HG03378 (cell line): Measurements from ENCODE around the gene SORCS2.

Source experiments
- ATAC-seq: cut with Tn5 transposase; IDR thresholded peaks from one replicate; pipeline ENCODE4 v1.9.1; 2021; ENCODE audit warnings: mild to moderate bottlenecking, moderate library complexity; ENCODE audit not compliant: unreplicated experiment

SORCS2 gene

GRCh38 chr4:7366180-7366945 is 174.0 kb downstream of the SORCS2 start:
- no peak for ATAC-seq

GRCh38 chr4:7366954-7367353 is 174.6 kb downstream of the SORCS2 start:
- ATAC-seq, result no peak

- ATAC-seq, result no peak
These were observed 175.1 kb downstream of the SORCS2 start for GRCh38 chr4:7367406-7367805.

- ATAC-seq, result no peak
These were observed 175.5 kb downstream of the SORCS2 start for GRCh38 chr4:7367864-7368277.

GRCh38 chr4:7368296-7368695 is 176.0 kb downstream of the SORCS2 start:
- ATAC-seq, result no peak

- ATAC-seq, result no peak
These were observed 177.2 kb downstream of the SORCS2 start for GRCh38 chr4:7369511-7369910.

GRCh38 chr4:7370038-7370437 is 177.7 kb downstream of the SORCS2 start:
- ATAC-seq, result no peak

GRCh38 chr4:7371210-7371941 is 179.0 kb downstream of the SORCS2 start:
- ATAC-seq, result no peak

GRCh38 chr4:7372673-7373072 is 180.3 kb downstream of the SORCS2 start:
- ATAC-seq, result no peak

- ATAC-seq, result no peak
These were observed 182.2 kb downstream of the SORCS2 start for GRCh38 chr4:7374571-7374970.

GRCh38 chr4:7375427-7375826 is 183.1 kb downstream of the SORCS2 start:
- no peak for ATAC-seq

- no peak for ATAC-seq
These were observed 185.0 kb downstream of the SORCS2 start for GRCh38 chr4:7377223-7377865.

GRCh38 chr4:7379186-7379585 is 186.8 kb downstream of the SORCS2 start:
- ATAC-seq, result no peak

GRCh38 chr4:7379719-7380118 is 187.4 kb downstream of the SORCS2 start:
- ATAC-seq, result no peak

- ATAC-seq, result no peak
These were observed 189.0 kb downstream of the SORCS2 start for GRCh38 chr4:7381221-7381889.

- ATAC-seq, result no peak
These were observed 189.7 kb downstream of the SORCS2 start for GRCh38 chr4:7381890-7382633.

GRCh38 chr4:7382634-7383014 is 190.3 kb downstream of the SORCS2 start:
- no peak for ATAC-seq

- ATAC-seq, result no peak
These were observed 190.9 kb downstream of the SORCS2 start for GRCh38 chr4:7383266-7383665.

- no peak for ATAC-seq
These were observed 191.9 kb downstream of the SORCS2 start for GRCh38 chr4:7384003-7384928.
